Endodermal cell (in vitro differentiated cells): ENCODE measurements around the gene MFNG. TPM values are rescaled to one million over a fixed set of nuclear protein-coding genes. Genes with fewer than 3 reads are reported as not detected.

ENCODE experiments used
- DNase-seq: peaks from one replicate; pipeline ENCODE4 v3.0.0-alpha.2; 2017
- H3K27ac ChIP-seq: 2 replicates; pipeline ENCODE4 v1.5.1; 2013; ENCODE audit warnings: mild to moderate bottlenecking, low read depth, low read length, moderate library complexity
- H3K27me3 ChIP-seq: 2 replicates; pipeline ENCODE4 v1.6.1; 2013; ENCODE audit warnings: mild to moderate bottlenecking, low read length, moderate library complexity; ENCODE audit not compliant: insufficient read depth, control insufficient read depth, poor library complexity, severe bottlenecking
- H3K36me3 ChIP-seq: 2 replicates; pipeline ENCODE4 v1.7.0; 2013; ENCODE audit warnings: mild to moderate bottlenecking, low read length, moderate library complexity; ENCODE audit not compliant: control insufficient read depth, insufficient read depth
- H3K4me1 ChIP-seq: one replicate; pipeline ENCODE4 v1.7.0; 2013; ENCODE audit warnings: low read length; ENCODE audit not compliant: control insufficient read depth, insufficient read depth
- H3K4me3 ChIP-seq: 2 replicates; pipeline ENCODE4 v1.5.1; 2013; ENCODE audit warnings: mild to moderate bottlenecking, low read length, moderate library complexity
- H3K9ac ChIP-seq: 2 replicates; pipeline ENCODE4 v1.6.1; 2013; ENCODE audit warnings: mild to moderate bottlenecking, low read length, moderate library complexity; ENCODE audit not compliant: poor library complexity, severe bottlenecking; ENCODE audit errors: extremely low read depth
- H3K9me3 ChIP-seq: 2 replicates; pipeline ENCODE4 v1.6.1; 2013; ENCODE audit warnings: mild to moderate bottlenecking, low read length, moderate library complexity; ENCODE audit not compliant: control insufficient read depth
- H3K27ac Mint-ChIP-seq: 2 replicates; pipeline ENCODE4 v1.8.0; 2020; ENCODE audit warnings: mixed read lengths
- H3K27me3 Mint-ChIP-seq: 2 replicates; pipeline ENCODE4 v1.8.0; 2021; ENCODE audit warnings: mild to moderate bottlenecking, mixed read lengths; ENCODE audit not compliant: insufficient read depth
- H3K36me3 Mint-ChIP-seq: 2 replicates; pipeline ENCODE4 v1.8.0; 2020; ENCODE audit warnings: low read depth, mixed read lengths
- H3K4me1 Mint-ChIP-seq: 2 replicates; pipeline ENCODE4 v1.8.0; 2020; ENCODE audit warnings: mixed read lengths
- H3K4me3 Mint-ChIP-seq: 2 replicates; pipeline ENCODE4 v1.8.0; 2020; ENCODE audit warnings: mild to moderate bottlenecking, moderate library complexity, mixed read lengths
- H3K9me3 Mint-ChIP-seq: 2 replicates; pipeline ENCODE4 v1.8.0; 2020; ENCODE audit warnings: mild to moderate bottlenecking, mixed read lengths
- WGBS, 2 experiments: methylation state at CpG; one replicate each; pipeline versions ENCODE4 v1.1.5 to v1.1.7; 2013; ENCODE audit warnings: missing lambda C conversion rate in 2 of 2, mixed read lengths in 1 of 2; ENCODE audit not compliant: insufficient coverage in 1 of 2, insufficient read length in 1 of 2; 5-methylcytosine and 5-hydroxymethylcytosine counted together
- total RNA-seq, 2 donors: library from RNA; stranded (reverse); fragmentation: NEBNext Ultra II Directional in 1 of 2; extraction: Animal tissue kit (Norgen Biotek cat#: 25700) in 1 of 2; gene quantifications; 2 replicates in 1 of 2; 3 replicates in 1 of 2; pipeline ENCODE4 v1.2.1, GENCODE V29; 2021
- TF ChIP-seq, protein P1 (sequence below): fragments of 200-600 bp; sonication (generic); conservative IDR thresholded peaks from 2 replicates; pipeline ENCODE4 v1.5.0; 2021; ENCODE audit warnings: antibody characterized with exemption, mild to moderate bottlenecking

The MFNG gene
- total RNA-seq, 2 donors from 2014 or later = 1.9 to 6.6 TPM

DNA sequence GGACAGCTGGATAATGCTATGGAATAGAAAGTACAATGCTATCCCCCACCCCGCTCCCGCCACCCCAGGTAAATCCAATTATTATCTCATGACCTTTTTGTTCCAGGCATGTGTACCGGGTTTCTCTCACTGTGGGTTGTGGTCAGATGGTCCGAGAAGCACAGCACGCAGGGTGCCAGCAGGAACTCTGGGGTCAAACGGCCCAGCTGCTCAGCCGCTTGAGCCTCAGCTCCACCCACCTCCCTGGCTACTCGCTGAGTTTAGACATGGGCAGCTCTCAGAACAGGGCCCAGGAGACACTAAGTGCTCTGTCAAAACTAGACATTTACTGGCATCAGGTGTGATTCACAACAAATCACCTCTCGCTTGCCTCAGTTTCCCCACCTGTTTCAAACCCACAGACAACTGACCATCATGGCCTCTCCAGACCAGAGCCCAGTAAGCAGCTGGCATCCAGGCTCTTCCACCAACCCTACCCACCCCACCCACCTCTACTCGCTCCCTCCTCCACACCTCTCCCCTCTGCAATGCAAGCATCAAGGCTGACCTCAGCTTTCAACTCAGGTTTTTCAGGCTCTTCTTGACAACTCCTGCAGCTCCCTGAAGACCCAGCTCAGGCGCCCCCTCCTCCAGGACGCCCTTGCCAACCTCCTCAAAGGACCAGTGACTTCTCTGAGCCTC is 13.0 kb upstream of the MFNG start:
- H3K9me3 Mint-ChIP-seq = no peaks in the 10 kb centered on the region
- H3K36me3 Mint-ChIP-seq = peaks cover 23% of the 10 kb centered on the region
- 81 to 100% methylated on average over 4 to 12 of the region's 12 CpGs for WGBS, 2 experiments
- H3K4me3 ChIP-seq = no peak overlapping the region
- H3K36me3 ChIP-seq = no peaks in the 10 kb centered on the region
- no peak overlapping the region for H3K27ac Mint-ChIP-seq
- H3K4me1 ChIP-seq = peaks cover 7% of the 10 kb centered on the region
- no peak overlapping the region for H3K27ac ChIP-seq
- no peak overlapping the region for H3K4me3 Mint-ChIP-seq
- no peaks in the 10 kb centered on the region for H3K9me3 ChIP-seq
- TF ChIP-seq, protein P1, sequence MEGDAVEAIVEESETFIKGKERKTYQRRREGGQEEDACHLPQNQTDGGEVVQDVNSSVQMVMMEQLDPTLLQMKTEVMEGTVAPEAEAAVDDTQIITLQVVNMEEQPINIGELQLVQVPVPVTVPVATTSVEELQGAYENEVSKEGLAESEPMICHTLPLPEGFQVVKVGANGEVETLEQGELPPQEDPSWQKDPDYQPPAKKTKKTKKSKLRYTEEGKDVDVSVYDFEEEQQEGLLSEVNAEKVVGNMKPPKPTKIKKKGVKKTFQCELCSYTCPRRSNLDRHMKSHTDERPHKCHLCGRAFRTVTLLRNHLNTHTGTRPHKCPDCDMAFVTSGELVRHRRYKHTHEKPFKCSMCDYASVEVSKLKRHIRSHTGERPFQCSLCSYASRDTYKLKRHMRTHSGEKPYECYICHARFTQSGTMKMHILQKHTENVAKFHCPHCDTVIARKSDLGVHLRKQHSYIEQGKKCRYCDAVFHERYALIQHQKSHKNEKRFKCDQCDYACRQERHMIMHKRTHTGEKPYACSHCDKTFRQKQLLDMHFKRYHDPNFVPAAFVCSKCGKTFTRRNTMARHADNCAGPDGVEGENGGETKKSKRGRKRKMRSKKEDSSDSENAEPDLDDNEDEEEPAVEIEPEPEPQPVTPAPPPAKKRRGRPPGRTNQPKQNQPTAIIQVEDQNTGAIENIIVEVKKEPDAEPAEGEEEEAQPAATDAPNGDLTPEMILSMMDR = no peak
- peaks cover 15% of the 10 kb centered on the region for H3K4me1 Mint-ChIP-seq
- H3K9ac ChIP-seq = no peak overlapping the region
- no peaks in the 10 kb centered on the region for H3K27me3 Mint-ChIP-seq
- no peak for DNase-seq
- H3K27me3 ChIP-seq = no peaks in the 10 kb centered on the region

DNA sequence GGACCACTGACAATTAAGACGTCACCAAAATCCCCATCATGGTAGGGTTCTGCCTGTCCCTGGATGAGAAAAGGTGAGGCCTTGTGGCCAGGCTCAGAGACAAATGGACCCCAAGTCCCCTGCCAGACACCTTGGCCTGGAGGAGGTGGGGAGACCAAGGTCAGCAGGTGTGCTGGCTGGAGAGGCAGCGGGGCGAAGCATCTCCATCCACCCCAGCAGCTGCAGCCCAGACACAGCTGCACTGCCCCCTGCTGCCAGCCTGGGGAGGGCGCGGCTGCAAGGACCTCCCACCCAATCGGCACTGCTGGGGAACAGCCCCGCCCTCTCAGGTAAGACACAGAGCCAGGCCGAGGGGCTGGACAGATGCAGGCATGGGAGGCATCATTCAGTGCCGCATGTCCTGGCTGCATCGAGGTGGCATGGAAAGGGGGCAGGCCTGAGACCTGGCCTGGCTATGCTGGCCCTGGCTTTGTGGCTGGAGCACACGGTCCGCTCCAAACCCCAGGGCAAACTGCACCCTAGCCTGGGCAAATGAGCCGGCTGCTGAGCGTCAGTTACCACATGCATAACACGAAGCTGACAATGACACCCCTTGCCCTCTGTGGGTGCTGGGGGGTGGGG is 12.2 kb upstream of the MFNG start:
- DNase-seq = peak; percentile 96
- Mint-ChIP-seq H3K36me3 (peaks cover 21% of the 10 kb centered on the region), H3K4me1 (peaks cover 15% of the 10 kb centered on the region), H3K9me3 (no peaks in the 10 kb centered on the region), H3K27ac (no peak overlapping the region), H3K27me3 (no peaks in the 10 kb centered on the region), H3K4me3 (no peak overlapping the region)
- TF ChIP-seq, protein P1 = peak; percentile 91
- 55 to 60% methylated on average over 3 to 15 of the region's 15 CpGs for WGBS, 2 experiments
- Histone ChIP-seq H3K4me3 (no peak overlapping the region), H3K4me1 (peaks cover 7% of the 10 kb centered on the region), H3K9ac (no peak overlapping the region), H3K36me3 (no peaks in the 10 kb centered on the region), H3K27ac (no peak overlapping the region), H3K27me3 (no peaks in the 10 kb centered on the region), H3K9me3 (no peaks in the 10 kb centered on the region)

DNA sequence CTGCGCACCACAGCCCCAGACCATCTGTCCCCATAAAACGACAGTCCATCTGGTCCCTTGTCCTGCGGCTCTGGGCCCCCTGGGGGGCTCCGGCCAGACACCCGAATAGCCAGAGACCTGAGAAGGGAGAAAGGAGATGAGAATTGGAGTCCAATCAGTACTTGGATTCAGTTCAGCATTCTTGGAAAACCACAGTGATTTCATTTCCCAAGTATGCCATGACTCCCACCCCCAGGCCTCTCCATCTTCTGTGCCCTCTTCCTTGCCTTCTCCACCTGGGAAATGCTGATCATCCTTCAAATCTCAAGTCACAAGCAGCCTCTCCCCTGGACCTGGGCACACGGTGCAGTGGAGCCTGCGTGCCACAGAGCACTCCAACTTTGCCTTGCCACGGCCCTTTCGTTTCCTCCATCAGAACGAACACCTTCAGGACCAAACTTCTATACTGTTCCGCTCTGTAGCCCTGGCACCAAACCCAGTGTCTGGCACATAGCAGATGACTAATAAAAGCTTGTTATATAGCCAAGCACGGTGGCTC is 10.9 kb upstream of the MFNG start:
- no peak for DNase-seq
- Mint-ChIP-seq H3K27me3 (no peaks in the 10 kb centered on the region), H3K36me3 (peaks cover 24% of the 10 kb centered on the region), H3K4me1 (peaks cover 13% of the 10 kb centered on the region), H3K9me3 (no peaks in the 10 kb centered on the region), H3K27ac (no peak overlapping the region), H3K4me3 (no peak overlapping the region)
- TF ChIP-seq, protein P1 = no peak
- Histone ChIP-seq H3K4me1 (peaks cover 7% of the 10 kb centered on the region), H3K9me3 (no peaks in the 10 kb centered on the region), H3K27me3 (no peaks in the 10 kb centered on the region), H3K4me3 (no peak overlapping the region), H3K36me3 (no peaks in the 10 kb centered on the region), H3K9ac (no peak overlapping the region), H3K27ac (no peak overlapping the region)
- WGBS, 2 experiments = 94 to 100% methylated on average over 3 to 12 of the region's 12 CpGs
